Left renal pelvis (tissue), 4 donors: ENCODE data around the gene GJB4. TPM values are rescaled to one million over a fixed set of nuclear protein-coding genes. Genes with fewer than 3 reads are reported as not detected.

Source experiments
- DNase-seq, 4 donors: peaks; one replicate each; pipeline ENCODE4 v3.0.0-alpha.2; 2013; ENCODE audit warnings: low read depth in 4 of 4, low spot score in 3 of 4
- polyA plus RNA-seq, 4 donors: library from polyadenylated mRNA; unstranded; fragments of 120-200 nt; gene quantifications; one replicate each; pipeline ENCODE4 v1.2.1, GENCODE V29; 2013; ENCODE audit not compliant: insufficient read length in 4 of 4

GJB4 gene
- polyA plus RNA-seq, 4 donors: 0.09 to 0.29 (median 0.29) TPM; not detected in 1

DNA sequence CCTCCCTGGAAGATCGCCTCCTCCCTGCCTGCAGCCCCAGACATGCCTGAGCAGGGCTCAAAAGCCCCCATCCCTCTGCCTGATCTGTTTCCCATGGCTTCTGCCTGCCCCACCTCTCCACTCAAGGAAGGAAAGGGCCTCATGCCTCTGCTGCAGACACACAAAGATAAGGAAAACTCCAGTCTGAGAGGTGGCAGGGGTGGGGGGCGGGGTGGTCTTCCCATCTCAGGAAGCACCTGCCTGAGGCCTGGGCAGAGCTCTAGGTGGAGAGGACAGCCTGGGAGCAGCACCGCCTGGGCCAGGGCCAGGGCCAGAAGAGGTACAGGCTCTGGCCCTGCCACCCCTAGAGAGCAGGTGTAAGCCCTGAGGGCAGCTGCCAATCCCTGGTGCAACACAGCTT, 17.4 kb downstream of the GJB4 start:
- no peak for DNase-seq

DNA sequence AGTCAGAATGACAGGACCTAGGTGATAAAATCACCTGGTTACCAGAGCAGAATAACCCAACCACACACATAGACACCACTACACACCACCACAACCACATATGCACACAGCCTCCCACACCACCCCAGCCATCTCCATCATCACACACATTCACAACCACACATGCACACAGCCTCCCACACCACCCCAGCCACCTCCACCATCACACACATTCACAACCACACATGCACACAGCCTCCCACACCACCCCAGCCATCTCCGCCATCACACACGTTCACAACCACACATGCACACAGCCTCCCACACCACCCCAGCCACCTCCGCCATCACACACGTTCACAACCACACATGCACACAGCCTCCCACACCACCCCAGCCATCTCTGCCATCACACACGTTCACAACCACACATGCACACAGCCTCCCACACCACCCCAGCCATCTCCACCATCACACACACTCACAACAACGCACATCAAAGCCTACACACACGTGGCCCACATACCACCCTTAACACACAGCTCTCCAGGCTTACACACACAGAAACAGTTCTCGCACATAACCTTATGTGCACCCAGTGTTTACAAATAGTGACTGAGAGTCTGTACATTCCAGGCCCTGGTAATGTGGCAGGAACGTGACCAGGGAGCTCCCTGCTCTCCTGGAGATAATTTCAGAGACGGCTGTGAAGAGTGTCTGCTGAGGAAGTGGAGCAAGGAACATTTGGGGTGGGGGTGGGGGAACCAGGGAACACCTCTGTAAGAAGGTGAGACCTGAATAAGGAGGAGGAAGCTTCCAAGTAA, 18.2 kb downstream of the GJB4 start:
- no peak for DNase-seq

DNA sequence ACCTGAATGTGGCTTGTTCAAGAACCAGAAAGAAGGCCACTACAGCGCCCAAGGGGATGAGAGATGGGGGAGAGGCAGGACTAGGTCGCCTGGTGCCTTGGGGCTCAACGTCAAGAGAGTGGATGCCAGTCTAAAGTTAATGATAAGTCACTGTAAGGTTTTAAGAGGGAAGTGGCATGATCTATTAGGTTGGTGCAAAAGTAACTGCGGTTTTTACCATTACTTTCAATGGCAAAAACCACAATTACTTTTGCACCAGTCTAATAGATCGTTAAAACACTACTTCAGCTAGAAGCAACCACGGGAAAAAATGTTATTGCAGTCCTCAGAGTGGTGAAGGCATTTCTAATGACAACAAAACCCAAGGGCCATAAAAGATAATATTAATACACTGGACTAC, 18.8 kb downstream of the GJB4 start:
- no peak for DNase-seq

DNA sequence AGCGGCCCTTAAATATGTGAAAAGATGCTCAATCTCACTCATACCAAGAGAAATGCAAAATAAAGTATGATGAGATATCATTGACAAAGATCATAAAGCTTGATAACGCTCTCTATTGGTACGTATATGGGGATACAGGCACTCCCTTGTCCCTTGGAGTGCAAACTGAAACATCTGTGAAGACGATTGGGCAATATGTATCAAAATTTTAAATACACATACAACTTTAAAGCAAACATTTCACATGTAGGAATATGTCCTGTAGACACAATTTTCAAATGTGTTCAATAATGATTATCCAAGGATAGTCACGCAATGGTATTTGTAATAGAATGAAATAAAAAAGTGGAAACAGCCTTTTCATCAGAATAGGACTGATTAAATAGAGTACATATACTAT, 19.5 kb downstream of the GJB4 start:
- no peak for DNase-seq

DNA sequence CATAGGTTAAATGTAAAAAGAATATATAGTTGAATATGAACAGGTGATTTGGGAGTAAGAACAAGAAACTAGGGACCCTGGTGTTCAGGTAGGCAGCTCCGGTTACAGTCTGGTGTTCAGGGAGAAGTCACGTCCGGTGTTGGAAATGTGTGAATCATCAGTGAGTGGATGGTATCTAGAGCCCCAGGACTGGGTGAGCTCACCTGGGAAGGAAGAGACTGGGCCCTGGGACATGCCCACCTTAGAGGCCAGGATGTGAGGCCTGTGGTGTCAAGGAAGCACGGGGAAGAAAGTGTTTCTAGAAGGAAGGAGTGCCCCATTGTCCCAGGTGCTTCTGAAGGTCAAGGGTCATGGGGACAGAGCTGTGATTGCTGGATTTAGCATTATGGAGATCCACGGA, 20.0 kb downstream of the GJB4 start:
- DNase-seq: no peak

DNA sequence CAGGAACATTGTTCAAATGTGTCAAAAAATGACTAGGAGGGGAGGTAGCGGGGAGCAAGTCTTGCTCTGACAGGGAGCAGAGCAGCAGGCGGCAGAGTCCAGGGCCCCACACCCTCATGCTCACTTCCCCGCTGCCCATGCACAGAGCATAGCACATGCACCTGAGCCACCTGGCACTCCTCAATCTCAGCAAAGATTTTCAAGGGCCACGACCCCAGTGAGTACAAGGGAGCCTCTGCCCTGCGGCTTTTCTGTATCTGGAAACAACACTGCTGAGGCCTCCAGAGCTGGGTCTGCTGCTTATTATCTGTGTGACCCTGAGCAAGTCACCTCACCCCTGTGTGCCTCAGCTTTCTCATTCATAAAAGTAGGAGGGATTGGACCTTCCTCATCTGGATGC, 20.4 kb downstream of the GJB4 start:
- no peak for DNase-seq

DNA sequence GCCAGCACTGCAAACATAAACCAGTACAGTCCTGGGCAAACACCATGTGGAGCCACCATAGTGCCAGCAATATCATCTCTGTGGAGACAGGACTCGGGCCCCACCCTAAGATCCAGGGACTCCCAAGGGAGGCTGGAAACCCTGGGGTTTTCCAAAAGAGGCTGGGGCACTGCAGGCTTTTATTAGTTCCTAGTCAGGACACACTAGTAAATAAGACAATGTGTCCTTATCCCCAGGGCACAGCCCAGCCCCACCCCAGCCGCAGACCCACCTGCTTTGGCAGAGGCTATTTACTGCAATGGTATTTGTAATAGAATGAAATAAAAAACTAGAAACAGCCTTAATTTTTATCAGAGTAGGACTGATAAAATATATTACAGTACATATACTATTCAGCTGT, 21.0 kb downstream of the GJB4 start:
- no peak for DNase-seq

DNA sequence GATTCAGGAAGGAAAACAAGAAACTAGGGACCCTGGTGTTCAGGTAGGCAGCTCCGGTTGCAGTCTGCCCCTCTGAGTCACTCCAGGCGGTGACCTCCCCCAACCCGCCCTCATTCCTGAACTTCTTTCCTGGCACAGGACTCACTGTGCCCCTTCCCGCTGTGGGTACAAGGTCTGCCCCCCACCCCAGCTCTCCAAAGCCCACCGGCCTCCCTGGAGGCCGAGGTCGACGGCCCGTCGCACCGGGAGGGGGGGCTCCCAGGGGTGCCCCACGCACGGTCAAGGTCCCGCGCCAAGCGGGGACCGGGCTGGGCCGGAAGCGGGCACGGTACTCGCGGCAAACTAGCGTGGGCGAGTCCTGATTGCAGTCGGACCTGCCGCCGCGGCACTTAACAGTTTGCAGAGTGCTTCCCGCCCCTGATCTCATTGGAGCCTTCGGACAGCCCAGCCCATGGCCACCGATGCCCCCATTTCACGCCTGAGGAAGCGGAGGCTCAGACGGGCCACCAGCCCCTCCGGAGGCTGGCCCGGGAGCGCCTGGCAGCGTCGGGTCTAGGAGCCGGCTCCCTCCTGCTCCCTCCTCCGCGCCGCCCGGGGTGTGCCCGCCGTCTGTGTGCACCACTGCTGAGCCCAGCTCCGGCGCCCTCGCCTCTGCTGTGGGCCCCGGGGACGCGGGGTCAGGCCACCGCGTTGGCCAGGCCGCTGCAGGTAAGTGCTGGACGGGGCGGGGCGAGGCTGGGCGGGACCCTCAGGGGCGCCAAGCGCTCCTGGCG, 21.7 kb downstream of the GJB4 start, which contains the start of gene GJB3:
GJB3 (plus strand) TSS at position 144 of the 773 bp plus-strand sequence. CDS start 3,549 bp downstream, outside the sequence.
- DNase-seq: no peak

DNA sequence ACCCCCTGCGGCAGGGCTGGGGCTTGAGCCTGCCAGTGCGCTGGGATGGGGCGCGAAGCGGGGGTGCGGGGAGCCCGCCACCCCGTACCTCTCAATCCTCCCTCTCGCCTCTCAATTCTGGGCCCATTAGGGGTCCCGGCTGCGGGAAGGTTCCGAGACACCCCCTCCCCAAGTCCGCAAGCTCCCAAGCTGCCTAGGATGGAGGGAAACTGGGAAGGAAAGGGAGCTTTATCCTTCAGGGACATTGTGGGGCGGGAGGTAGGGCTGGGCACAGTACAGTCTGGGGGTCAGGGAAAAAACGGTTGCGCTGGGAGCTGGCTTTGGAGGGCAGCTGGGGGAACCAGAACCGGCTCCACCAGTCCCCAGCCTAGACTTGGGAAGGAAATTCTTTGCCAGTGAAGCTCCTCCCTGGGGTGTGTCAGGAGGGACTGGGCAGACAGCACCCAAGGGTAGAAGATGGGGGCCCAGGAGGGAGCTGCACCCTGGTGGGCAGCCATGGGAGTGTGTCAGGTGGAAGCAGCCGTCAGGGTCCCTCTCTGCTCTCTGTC, 22.4 kb downstream of the GJB4 start:
- DNase-seq: no peak

DNA sequence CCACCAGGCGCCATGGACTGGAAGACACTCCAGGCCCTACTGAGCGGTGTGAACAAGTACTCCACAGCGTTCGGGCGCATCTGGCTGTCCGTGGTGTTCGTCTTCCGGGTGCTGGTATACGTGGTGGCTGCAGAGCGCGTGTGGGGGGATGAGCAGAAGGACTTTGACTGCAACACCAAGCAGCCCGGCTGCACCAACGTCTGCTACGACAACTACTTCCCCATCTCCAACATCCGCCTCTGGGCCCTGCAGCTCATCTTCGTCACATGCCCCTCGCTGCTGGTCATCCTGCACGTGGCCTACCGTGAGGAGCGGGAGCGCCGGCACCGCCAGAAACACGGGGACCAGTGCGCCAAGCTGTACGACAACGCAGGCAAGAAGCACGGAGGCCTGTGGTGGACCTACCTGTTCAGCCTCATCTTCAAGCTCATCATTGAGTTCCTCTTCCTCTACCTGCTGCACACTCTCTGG, 25.2 kb downstream of the GJB4 start:
- no peak for DNase-seq

DNA sequence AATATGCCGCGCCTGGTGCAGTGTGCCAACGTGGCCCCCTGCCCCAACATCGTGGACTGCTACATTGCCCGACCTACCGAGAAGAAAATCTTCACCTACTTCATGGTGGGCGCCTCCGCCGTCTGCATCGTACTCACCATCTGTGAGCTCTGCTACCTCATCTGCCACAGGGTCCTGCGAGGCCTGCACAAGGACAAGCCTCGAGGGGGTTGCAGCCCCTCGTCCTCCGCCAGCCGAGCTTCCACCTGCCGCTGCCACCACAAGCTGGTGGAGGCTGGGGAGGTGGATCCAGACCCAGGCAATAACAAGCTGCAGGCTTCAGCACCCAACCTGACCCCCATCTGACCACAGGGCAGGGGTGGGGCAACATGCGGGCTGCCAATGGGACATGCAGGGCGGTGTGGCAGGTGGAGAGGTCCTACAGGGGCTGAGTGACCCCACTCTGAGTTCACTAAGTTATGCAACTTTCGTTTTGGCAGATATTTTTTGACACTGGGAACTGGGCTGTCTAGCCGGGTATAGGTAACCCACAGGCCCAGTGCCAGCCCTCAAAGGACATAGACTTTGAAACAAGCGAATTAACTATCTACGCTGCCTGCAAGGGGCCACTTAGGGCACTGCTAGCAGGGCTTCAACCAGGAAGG, 25.8 kb downstream of the GJB4 start:
- no peak for DNase-seq

DNA sequence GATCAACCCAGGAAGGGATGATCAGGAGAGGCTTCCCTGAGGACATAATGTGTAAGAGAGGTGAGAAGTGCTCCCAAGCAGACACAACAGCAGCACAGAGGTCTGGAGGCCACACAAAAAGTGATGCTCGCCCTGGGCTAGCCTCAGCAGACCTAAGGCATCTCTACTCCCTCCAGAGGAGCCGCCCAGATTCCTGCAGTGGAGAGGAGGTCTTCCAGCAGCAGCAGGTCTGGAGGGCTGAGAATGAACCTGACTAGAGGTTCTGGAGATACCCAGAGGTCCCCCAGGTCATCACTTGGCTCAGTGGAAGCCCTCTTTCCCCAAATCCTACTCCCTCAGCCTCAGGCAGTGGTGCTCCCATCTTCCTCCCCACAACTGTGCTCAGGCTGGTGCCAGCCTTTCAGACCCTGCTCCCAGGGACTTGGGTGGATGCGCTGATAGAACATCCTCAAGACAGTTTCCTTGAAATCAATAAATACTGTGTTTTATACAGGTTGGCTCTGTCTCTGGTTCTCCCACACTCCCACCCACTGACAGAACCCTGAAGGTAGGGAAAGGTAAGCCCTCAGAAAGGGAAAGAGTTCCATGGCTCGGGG, 26.4 kb downstream of the GJB4 start:
- no peak for DNase-seq

DNA sequence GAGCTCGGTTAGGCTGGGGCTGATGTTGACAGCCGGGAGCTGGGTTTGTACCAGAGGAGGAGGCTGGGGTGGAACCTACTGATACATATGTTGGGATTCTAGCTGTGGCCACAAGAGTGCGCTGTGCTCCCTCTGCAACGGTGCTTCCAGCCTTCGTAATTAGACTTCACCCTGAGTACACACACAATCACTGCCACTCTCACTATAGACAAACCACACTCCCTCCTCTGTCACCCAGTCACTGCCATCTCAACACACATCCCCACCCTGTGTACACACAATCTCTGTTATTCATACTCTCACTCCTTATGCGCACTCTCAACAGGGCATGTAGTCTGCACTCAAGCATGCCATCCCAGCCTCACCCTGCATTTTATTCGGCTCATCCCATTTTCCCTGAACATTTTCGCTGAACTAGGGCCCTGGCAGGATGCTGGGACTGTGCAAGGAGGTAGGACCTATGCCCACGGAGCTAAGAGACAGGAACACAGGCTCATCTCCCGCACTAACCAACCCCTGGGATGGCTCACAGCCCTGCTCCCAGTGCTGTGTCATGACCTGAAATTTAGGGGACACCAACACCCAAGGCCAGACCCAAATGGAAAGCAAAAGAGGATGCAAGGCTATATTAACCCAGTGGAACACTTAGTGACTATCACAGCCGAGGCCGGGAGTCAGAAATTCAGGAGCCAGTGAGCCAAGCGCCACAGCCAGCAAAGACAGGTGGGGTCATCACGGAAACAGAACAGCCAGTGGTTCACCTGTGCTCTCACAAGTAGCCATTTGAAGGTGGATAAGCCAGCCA, 27.2 kb downstream of the GJB4 start:
- DNase-seq: peak; percentile 32 to 48 (median 42)

DNA sequence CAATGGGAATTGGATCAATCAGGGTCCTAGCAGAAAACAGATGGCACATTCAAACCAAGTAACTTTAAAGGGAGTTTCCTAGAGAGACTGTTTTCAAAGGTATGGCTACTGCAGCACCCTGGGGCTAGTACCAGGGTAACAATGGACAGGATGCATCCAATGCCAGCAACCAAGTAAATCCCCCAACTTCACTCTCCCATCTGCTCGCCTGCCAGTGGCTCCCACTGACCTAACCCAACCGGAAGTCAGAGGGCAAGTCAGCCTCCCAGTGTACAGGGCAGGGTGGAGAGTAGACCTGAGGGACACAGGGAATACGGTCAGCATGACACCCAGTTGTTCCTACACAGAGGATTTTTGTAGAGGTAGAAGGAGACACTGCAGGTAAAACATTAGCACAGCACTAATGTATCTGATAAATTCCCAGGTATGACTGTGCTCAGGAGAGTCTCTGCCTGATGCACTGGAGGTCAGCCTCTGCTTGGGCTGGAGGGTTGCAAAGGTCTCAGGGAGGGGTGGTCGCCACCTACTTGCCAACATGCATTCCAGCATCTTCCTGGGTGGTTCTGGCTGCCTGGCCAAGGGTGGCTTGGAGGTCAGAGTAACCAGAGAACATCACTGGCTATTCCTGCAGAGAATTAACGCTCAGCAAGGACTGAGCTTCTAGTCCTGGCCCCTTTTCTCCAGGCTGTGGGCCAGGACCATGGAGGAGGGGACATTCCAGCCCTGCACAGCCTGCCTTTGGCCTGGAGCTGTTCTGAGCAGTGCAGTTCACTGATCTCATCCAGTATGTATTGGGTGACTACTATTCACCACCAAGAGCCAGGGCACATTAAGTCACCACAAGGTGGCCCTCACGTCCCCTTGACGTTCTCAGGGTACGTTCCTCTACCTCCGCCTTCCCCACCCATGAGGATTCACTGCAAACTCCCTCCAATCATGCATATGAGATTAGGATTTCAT, 28.2 kb downstream of the GJB4 start:
- no peak for DNase-seq

DNA sequence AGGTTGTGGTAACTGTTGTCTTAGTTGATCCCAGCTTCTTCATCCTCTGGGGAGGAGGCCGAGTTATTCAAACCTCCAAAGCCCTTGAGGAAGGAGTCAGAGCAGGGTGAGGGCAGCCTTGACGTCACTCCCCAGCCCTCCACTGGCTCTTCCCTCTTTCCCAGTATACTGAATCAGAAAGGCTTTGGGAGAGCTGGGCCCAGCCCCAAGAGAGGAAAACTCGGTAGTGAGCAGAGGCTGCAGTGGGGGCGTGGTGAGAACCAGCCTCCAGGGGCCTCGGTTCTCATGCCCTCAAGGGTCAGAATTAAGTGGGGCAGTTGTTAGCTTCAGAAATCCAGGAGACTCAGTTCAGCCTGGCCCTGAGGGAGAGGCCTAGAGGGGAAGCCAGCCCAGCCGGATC, 31.4 kb downstream of the GJB4 start:
- DNase-seq: no peak

DNA sequence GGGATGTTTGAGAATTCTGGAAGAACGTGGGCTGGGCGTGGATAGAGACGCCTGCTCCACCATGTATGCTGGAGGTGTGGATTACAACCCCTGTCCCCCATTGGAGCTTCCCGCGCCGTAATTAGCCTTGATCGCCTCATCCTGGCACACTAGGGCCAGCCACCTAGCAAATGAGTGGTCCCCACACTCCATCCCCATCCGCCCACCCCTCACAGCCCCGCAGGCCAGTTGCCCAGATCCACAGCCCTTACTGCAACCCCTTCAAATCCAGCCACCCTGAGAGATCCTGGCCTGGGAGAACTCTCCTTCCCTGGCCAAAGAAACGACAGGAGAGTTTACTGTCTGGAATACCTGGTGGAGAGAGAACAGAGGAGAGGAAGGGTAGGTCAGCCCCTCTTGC, 32.9 kb downstream of the GJB4 start:
- DNase-seq: no peak

DNA sequence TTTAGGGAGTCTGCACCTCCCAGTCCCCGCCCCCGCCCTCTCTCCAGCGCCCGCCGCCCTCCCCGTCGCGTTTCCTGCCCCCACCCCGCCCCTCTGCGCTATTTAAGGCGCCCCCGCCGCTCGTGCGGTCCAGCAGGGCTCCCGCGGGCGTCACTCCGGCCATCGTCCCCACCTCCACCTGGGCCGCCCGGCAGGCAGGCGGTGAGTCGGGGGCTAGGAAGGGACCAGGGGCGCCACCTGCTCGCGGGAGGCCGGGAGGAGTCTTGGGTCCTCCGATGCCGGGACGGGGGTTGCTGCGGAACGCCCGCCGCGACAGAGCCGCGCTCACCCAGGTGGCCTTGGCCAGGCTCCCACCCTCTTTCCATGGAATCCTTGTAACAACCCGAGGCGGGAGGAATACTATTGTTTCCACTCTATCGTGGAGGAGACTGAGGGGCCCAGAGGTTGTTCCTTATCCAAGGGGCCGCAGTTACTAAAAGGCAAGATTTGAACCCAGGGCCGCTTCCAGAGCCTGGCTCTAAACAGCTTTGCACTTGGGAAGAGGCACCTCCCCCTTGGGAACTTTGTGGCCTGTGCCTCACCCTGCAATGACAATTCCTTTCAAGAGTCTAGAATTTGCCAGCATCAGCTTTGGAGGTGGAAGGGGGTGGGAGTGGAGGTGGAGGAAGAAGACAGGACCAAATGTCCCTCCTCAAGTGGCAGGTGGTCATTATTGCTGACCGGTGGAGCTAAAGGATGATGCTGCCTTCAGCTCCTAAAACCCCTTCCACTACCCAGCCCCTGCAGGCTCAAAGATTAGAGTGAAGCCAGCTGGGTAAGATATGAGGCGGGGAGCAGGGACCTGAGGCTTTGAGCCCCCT, 33.6 kb downstream of the GJB4 start, which contains the start of gene GJA4:
GJA4 (plus strand) TSS at position 132 of the 860 bp plus-strand sequence. CDS start 1,215 bp downstream, outside the sequence.
- no peak for DNase-seq
